ENCODE data around the gene STK33. TPM values are rescaled to one million over a fixed set of nuclear protein-coding genes. Genes with fewer than 3 reads are reported as not detected.

STK33 gene
- total RNA-seq, 2 experiments from 2014 or later: 0.72 to 1.1 TPM

DNA sequence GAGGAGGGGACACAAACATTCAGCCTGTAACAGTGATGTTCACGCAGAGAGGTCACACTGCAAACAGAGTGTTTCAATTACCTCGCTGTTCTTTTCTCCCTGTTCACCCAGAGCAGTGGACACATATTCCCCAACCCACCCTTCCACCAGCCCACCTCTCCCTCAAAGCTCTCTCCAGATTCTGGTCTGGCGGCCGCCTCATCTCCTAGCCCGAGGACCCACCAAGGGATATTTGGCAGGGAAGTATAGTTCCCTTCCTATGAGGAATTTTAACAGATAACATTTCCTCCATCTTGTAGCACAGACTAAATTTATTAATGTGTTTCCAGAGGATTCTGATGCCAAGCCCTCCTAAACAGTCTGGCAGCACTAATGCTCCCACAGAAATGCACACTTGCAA lies 219.3 kb downstream of the STK33 start:
- intact Hi-C loops (cut with micrococcal nuclease): no loop called here
- Mint-ChIP-seq H3K36me3 (ENCODE audit: low read depth) (no peaks in the 10 kb centered on the region), H3K9me3 (no peaks in the 10 kb centered on the region), H3K4me1 (ENCODE audit: low read depth) (no peaks in the 10 kb centered on the region), H3K4me3 (no peak overlapping the region), H3K27ac (no peak overlapping the region), H3K27me3 (ENCODE audit: low read depth) (peaks cover 12% of the 10 kb centered on the region)
- no peak for DNase-seq
- CTCF ChIA-PET: no interaction called here

DNA sequence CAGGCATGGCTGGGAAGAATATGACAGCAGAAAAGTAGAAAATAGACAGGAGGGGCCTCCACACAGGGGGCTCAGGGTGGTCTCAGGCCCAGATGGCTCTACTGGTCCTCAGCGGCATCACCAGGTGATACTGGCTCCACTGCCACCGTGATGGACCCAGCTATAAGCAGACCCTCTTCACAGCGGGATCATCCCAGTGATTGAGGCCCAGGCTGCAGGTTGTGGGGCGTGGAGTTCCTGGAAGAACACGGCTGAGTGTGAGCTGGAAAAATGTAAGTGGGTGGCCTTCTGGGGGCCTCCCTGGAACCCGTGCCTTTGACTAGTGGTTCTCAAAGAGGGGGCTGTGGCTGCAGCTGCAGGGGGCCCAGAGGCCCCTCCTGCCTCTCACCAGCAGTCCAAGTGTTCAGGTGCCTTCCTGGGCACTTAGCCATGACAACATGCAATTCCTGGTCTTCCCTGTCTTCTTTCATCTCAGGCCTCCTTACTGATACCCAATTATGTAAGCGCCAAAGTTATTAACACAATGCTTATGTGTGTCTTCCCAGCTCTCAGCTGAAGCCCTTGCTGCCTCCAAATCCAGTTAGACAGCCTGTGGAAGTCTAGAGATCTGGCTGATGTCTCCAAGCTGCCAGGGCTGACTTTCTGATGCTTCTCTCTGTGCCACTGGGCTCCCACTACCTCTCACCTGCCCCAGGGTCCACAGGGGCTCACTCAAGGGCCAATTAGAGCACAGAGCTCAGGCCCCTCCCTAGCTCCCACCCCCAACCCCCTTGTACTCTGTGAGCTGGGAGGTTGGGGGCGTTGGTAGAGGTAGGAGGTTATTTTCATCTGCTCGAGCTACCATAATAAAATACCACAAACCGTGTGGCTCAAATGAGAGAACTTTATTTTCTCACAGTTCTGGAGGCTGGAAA lies 220.3 kb downstream of the STK33 start:
- no peak for DNase-seq
- no peaks in the 10 kb centered on the region for H3K4me1 Mint-ChIP-seq (ENCODE audit: low read depth)
- no peak overlapping the region for H3K27ac Mint-ChIP-seq
- H3K27me3 Mint-ChIP-seq (ENCODE audit: low read depth): peaks cover 14% of the 10 kb centered on the region
- intact Hi-C loops (cut with micrococcal nuclease): no loop called here
- H3K4me3 Mint-ChIP-seq: no peak overlapping the region
- no peaks in the 10 kb centered on the region for H3K36me3 Mint-ChIP-seq (ENCODE audit: low read depth)
- CTCF ChIA-PET: no interaction called here
- no peaks in the 10 kb centered on the region for H3K9me3 Mint-ChIP-seq

DNA sequence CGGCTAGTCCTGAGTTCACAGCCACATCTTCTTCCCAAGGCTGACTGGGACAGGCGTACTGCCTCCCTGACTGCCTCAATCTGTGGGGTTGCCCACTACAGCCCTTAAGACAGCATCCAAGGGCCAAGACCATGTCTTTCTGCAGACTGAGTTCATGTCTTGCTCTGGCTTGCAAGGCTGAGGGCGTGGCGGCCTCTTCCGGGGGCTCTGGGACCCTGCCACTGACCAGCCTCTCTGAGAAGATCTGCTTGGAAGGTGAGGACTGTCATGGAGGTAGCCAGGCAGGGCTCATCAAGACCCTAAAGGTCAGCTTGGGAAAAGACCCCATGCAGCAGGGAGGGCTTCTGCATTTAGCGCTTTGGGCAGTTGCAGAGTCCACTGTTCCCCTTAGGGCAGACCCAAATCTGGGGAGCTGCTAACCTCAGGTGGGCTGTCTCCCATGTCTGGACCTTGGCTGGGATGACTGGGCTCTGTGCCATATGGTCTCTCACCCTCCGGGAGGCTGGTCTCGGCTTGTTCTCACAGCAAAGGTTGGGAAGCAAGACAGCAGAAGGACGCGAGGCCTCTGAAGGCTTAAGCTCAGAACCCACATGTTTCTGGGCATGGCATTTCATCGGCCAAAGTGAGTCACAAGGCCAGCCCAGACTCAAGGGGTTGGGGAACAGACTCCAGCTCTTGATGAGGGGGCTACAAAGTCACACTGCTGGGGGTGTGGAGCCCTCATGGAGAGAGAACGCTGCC lies 221.2 kb downstream of the STK33 start:
- Mint-ChIP-seq H3K27ac (no peak overlapping the region), H3K27me3 (ENCODE audit: low read depth) (peaks cover 12% of the 10 kb centered on the region), H3K4me1 (ENCODE audit: low read depth) (no peaks in the 10 kb centered on the region), H3K9me3 (no peaks in the 10 kb centered on the region), H3K4me3 (no peak overlapping the region), H3K36me3 (ENCODE audit: low read depth) (no peaks in the 10 kb centered on the region)
- no peak for DNase-seq
- intact Hi-C loops (cut with micrococcal nuclease): no loop called here
- CTCF ChIA-PET: no interaction called here

GRCh38 chr11:8371516-8371884 lies 222.5 kb downstream of the STK33 start:
- peaks cover 5% of the 10 kb centered on the region for H3K27me3 Mint-ChIP-seq (ENCODE audit: low read depth)
- CTCF ChIA-PET: no interaction called here
- no peak overlapping the region for H3K4me3 Mint-ChIP-seq
- no peak for DNase-seq
- no peaks in the 10 kb centered on the region for H3K4me1 Mint-ChIP-seq (ENCODE audit: low read depth)
- H3K36me3 Mint-ChIP-seq (ENCODE audit: low read depth): no peaks in the 10 kb centered on the region
- H3K9me3 Mint-ChIP-seq: no peaks in the 10 kb centered on the region
- intact Hi-C loops (cut with micrococcal nuclease): no loop called here
- H3K27ac Mint-ChIP-seq: no peak overlapping the region

DNA sequence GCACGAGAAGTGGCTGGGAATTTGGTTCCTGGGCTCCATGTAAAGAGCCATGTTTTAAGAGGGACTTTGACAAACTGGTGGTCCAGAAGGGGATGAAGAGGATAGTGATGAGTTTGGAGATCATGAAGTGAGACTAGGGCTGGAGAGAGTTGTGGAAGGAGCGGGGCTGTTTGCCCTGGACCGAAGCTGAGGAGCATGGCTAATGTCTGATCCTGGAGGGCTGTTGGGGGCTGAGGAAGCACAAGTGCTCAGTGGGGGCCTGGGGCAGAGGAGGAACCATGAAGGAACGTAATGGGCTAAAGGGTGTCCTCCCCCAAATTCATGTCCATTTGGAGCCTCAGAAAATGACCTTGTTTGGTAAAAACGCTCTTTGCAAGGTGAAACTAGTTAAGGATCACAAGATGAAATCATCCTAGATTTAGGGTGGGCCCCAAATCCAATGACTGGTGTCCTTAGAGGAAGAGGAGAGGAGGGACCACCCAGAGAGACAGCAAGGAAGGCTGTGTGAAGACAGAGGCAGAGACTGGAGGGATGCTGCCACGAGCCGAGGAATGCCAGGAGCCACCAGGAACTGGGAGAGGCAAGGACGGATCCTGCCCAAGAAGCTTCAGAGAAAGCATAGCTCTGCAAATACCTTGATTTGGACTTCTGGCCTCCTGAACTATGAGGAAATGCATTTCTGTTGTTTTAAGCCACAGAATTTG lies 223.1 kb downstream of the STK33 start:
- CTCF ChIA-PET: no interaction called here
- no peaks in the 10 kb centered on the region for H3K36me3 Mint-ChIP-seq (ENCODE audit: low read depth)
- peaks cover 5% of the 10 kb centered on the region for H3K27me3 Mint-ChIP-seq (ENCODE audit: low read depth)
- H3K9me3 Mint-ChIP-seq: no peaks in the 10 kb centered on the region
- no peak for DNase-seq
- intact Hi-C loops (cut with micrococcal nuclease): no loop called here
- H3K27ac Mint-ChIP-seq: no peak overlapping the region
- no peak overlapping the region for H3K4me3 Mint-ChIP-seq
- no peaks in the 10 kb centered on the region for H3K4me1 Mint-ChIP-seq (ENCODE audit: low read depth)

GRCh38 chr11:8369592-8370205 lies 224.3 kb downstream of the STK33 start:
- no peak for DNase-seq
- Mint-ChIP-seq H3K27ac (no peak overlapping the region), H3K9me3 (no peaks in the 10 kb centered on the region), H3K36me3 (ENCODE audit: low read depth) (no peaks in the 10 kb centered on the region), H3K4me1 (ENCODE audit: low read depth) (no peaks in the 10 kb centered on the region), H3K4me3 (no peak overlapping the region), H3K27me3 (ENCODE audit: low read depth) (peaks cover 2% of the 10 kb centered on the region)
- intact Hi-C loops (cut with micrococcal nuclease): no loop called here
- CTCF ChIA-PET: interaction anchor here (0.6 to 1.2 kb wide), 2 partner anchors 53 to 193 kb away, joined by 3 to 5 read pairs; no protein-coding TSS in a partner anchor

DNA sequence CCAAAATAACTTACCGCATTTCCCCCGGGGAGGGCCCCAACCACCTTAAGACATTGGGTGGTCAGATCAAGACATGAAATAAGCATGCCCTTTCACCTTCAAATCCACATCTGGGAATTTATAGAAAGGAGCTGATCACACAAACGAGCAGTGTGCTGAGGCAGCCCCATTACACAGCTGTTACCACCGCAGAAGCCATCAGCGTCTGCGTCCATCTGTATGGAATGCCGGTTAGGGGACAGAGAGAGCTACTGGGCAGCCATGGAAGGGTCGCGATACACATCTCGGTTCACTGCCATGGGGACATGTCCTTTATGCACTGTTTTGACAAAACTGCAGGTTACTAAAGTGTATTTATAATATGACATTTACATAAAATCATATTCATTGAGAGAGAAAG lies 225.3 kb downstream of the STK33 start:
- DNase-seq: no peak
- Mint-ChIP-seq H3K36me3 (ENCODE audit: low read depth) (no peaks in the 10 kb centered on the region), H3K27ac (no peak overlapping the region), H3K9me3 (no peaks in the 10 kb centered on the region), H3K4me3 (no peak overlapping the region), H3K27me3 (ENCODE audit: low read depth) (peaks cover 2% of the 10 kb centered on the region), H3K4me1 (ENCODE audit: low read depth) (no peaks in the 10 kb centered on the region)
- intact Hi-C loops (cut with micrococcal nuclease): no loop called here
- CTCF ChIA-PET: interaction anchor here (1.2 kb wide), 1 partner anchor 194 kb away, joined by 3 read pairs; no protein-coding TSS in a partner anchor

- no peak overlapping the region for H3K4me3 Mint-ChIP-seq
- H3K9me3 Mint-ChIP-seq: no peaks in the 10 kb centered on the region
- no peaks in the 10 kb centered on the region for H3K4me1 Mint-ChIP-seq (ENCODE audit: low read depth)
- intact Hi-C loops (cut with micrococcal nuclease): no loop called here
- CTCF ChIA-PET: no interaction called here
- H3K27me3 Mint-ChIP-seq (ENCODE audit: low read depth): peaks cover 2% of the 10 kb centered on the region
- H3K36me3 Mint-ChIP-seq (ENCODE audit: low read depth): no peaks in the 10 kb centered on the region
- no peak for DNase-seq
- no peak overlapping the region for H3K27ac Mint-ChIP-seq
Measured at GRCh38 chr11:8368194-8368593, 225.8 kb downstream of the STK33 start.

DNA sequence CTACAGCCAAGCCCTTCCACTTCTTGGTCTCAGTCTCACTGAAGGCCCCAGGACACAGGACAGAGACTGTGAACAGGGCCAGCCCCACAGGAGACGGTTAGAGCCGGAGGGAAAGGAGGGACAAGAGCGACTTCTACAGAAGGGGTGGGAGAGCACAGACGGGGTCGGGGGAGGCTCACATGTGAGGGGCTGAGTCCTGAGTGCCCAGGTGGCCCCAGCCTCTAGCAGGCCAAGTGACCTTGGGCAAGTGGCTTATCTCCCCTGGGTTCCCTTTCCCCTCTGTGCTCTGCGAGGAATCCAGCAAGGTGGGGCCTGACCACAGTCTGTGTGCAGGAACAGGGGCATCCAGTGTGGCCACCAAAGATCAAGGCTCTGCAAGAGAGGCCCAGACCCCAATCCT lies 227.7 kb downstream of the STK33 start:
- CTCF ChIA-PET: no interaction called here
- DNase-seq: no peak
- intact Hi-C loops (cut with micrococcal nuclease): no loop called here
- H3K4me1 Mint-ChIP-seq (ENCODE audit: low read depth): no peaks in the 10 kb centered on the region
- peaks cover 2% of the 10 kb centered on the region for H3K27me3 Mint-ChIP-seq (ENCODE audit: low read depth)
- H3K27ac Mint-ChIP-seq: no peak overlapping the region
- H3K36me3 Mint-ChIP-seq (ENCODE audit: low read depth): no peaks in the 10 kb centered on the region
- no peak overlapping the region for H3K4me3 Mint-ChIP-seq
- no peaks in the 10 kb centered on the region for H3K9me3 Mint-ChIP-seq

- CTCF ChIA-PET: no interaction called here
- H3K36me3 Mint-ChIP-seq (ENCODE audit: low read depth): no peaks in the 10 kb centered on the region
- intact Hi-C loops (cut with micrococcal nuclease): no loop called here
- DNase-seq: no peak
- H3K4me1 Mint-ChIP-seq (ENCODE audit: low read depth): no peaks in the 10 kb centered on the region
- H3K27ac Mint-ChIP-seq: no peak overlapping the region
- H3K27me3 Mint-ChIP-seq (ENCODE audit: low read depth): peaks cover 2% of the 10 kb centered on the region
- H3K9me3 Mint-ChIP-seq: no peaks in the 10 kb centered on the region
- no peak overlapping the region for H3K4me3 Mint-ChIP-seq
Measured at GRCh38 chr11:8365216-8365941, 228.6 kb downstream of the STK33 start.

- CTCF ChIA-PET: no interaction called here
- no peak overlapping the region for H3K4me3 Mint-ChIP-seq
- no peak for DNase-seq
- intact Hi-C loops (cut with micrococcal nuclease): no loop called here
- no peaks in the 10 kb centered on the region for H3K27me3 Mint-ChIP-seq (ENCODE audit: low read depth)
- H3K4me1 Mint-ChIP-seq (ENCODE audit: low read depth): no peaks in the 10 kb centered on the region
- no peaks in the 10 kb centered on the region for H3K36me3 Mint-ChIP-seq (ENCODE audit: low read depth)
- no peak overlapping the region for H3K27ac Mint-ChIP-seq
- H3K9me3 Mint-ChIP-seq: no peaks in the 10 kb centered on the region
Measured at GRCh38 chr11:8363921-8364320, 230.1 kb downstream of the STK33 start.

GRCh38 chr11:8362899-8363298 lies 231.1 kb downstream of the STK33 start:
- intact Hi-C loops (cut with micrococcal nuclease): no loop called here
- no peaks in the 10 kb centered on the region for H3K27me3 Mint-ChIP-seq (ENCODE audit: low read depth)
- H3K27ac Mint-ChIP-seq: no peak overlapping the region
- H3K9me3 Mint-ChIP-seq: no peaks in the 10 kb centered on the region
- no peak overlapping the region for H3K4me3 Mint-ChIP-seq
- no peaks in the 10 kb centered on the region for H3K4me1 Mint-ChIP-seq (ENCODE audit: low read depth)
- DNase-seq: no peak
- no peaks in the 10 kb centered on the region for H3K36me3 Mint-ChIP-seq (ENCODE audit: low read depth)
- CTCF ChIA-PET: no interaction called here

All from activated naive CD4-positive, alpha-beta T cell treated with anti-CD3 and anti-CD28 coated beads for 36 hours (primary cell).